NCI-H2107 (cell line): ENCODE results near the gene JAK1.
A peak's percentile ranks its signal among the peaks of the same experiment; 100 is the strongest.

ENCODE experiments used
- DNase-seq: peaks from one replicate; lab custom pipeline; 2025; lab: John Stamatoyannopoulos, UW

Gene JAK1

GRCh38 chr1:64891448-64891825 is 74.9 kb downstream of the JAK1 start:
- no peak for DNase-seq

- no peak for DNase-seq
Measured at GRCh38 chr1:64890699-64891447, 75.5 kb downstream of the JAK1 start.

GRCh38 chr1:64887689-64888217 is 78.6 kb downstream of the JAK1 start:
- DNase-seq = no peak

- DNase-seq = peak; percentile 29
Measured at GRCh38 chr1:64886877-64887276, 79.5 kb downstream of the JAK1 start.

- DNase-seq = no peak
Measured at GRCh38 chr1:64885648-64886047, 80.7 kb downstream of the JAK1 start.

GRCh38 chr1:64884261-64885040 is 81.9 kb downstream of the JAK1 start:
- DNase-seq = no peak

- DNase-seq = no peak
Measured at GRCh38 chr1:64882574-64883255, 83.6 kb downstream of the JAK1 start.

GRCh38 chr1:64881281-64881680 is 85.1 kb downstream of the JAK1 start:
- no peak for DNase-seq

- no peak for DNase-seq
Measured at GRCh38 chr1:64880449-64880848, 85.9 kb downstream of the JAK1 start.

- no peak for DNase-seq
Measured at GRCh38 chr1:64878931-64879611, 87.3 kb downstream of the JAK1 start.

- no peak for DNase-seq
Measured at GRCh38 chr1:64878090-64878489, 88.3 kb downstream of the JAK1 start.

- DNase-seq = no peak
Measured at GRCh38 chr1:64877598-64877997, 88.8 kb downstream of the JAK1 start.

GRCh38 chr1:64877151-64877550 is 89.2 kb downstream of the JAK1 start:
- no peak for DNase-seq

- DNase-seq = no peak
Measured at GRCh38 chr1:64875606-64876005, 90.7 kb downstream of the JAK1 start.

GRCh38 chr1:64875101-64875500 is 91.2 kb downstream of the JAK1 start:
- DNase-seq = no peak

GRCh38 chr1:64874666-64875065 is 91.7 kb downstream of the JAK1 start:
- no peak for DNase-seq

GRCh38 chr1:64873576-64873975 is 92.8 kb downstream of the JAK1 start:
- no peak for DNase-seq

GRCh38 chr1:64872067-64872466 is 94.3 kb downstream of the JAK1 start:
- DNase-seq = no peak

- no peak for DNase-seq
Measured at GRCh38 chr1:64871256-64871655, 95.1 kb downstream of the JAK1 start.

- no peak for DNase-seq
Measured at GRCh38 chr1:64867266-64867665, 99.1 kb downstream of the JAK1 start.

- DNase-seq = no peak
Measured at GRCh38 chr1:64866689-64867088, 99.7 kb downstream of the JAK1 start.

- no peak for DNase-seq
Measured at GRCh38 chr1:64865105-64865757, 101.1 kb downstream of the JAK1 start.
